Fibroblast of lung (primary cell): Measurements from ENCODE around the gene PRKCQ. TPM values are rescaled to one million over a fixed set of nuclear protein-coding genes. Genes with fewer than 3 reads are reported as not detected.

ENCODE experiments used
- DNase-seq, 2 donors: peaks; one replicate each; pipeline versions ENCODE4 v3.0.0 to v3.0.0-alpha.2; 2010; ENCODE audit warnings: low read depth in 2 of 2
- H2AFZ ChIP-seq: 2 replicates; pipeline ENCODE4 v1.5.1; 2012; ENCODE audit warnings: low read length, control low read depth, inconsistent platforms
- H3K27ac ChIP-seq: 2 replicates; pipeline ENCODE4 v1.5.1; 2011; ENCODE audit warnings: low read length, control low read depth; ENCODE audit not compliant: insufficient read depth
- H3K27me3 ChIP-seq: 2 replicates; pipeline ENCODE4 v1.5.1; 2011; ENCODE audit warnings: mild to moderate bottlenecking, low read length; ENCODE audit not compliant: control insufficient read depth, insufficient read depth
- H3K36me3 ChIP-seq: 2 replicates; pipeline ENCODE4 v1.5.1; 2011; ENCODE audit warnings: low read length; ENCODE audit not compliant: control insufficient read depth, insufficient read depth
- H3K4me1 ChIP-seq: 2 replicates; pipeline ENCODE4 v1.5.1; 2011; ENCODE audit warnings: low read length; ENCODE audit not compliant: control insufficient read depth, insufficient read depth; ENCODE audit errors: extremely low read depth
- H3K4me2 ChIP-seq: 2 replicates; pipeline ENCODE4 v1.5.1; 2011; ENCODE audit warnings: low read length, control low read depth; ENCODE audit not compliant: insufficient read depth; ENCODE audit errors: extremely low read depth
- H3K4me3 ChIP-seq, 4 experiments: fragments of 200-600 bp in 1 of 4; sonication (generic) in 1 of 4; replicated peaks in 1 of 4; 2 replicates each; pipeline ENCODE4 v1.5.1; 2011 to 2016; ENCODE audit warnings: low read length in 4 of 4, low read depth in 3 of 4, mild to moderate bottlenecking in 3 of 4, control low read depth in 2 of 4, inconsistent platforms in 1 of 4, mixed read lengths in 1 of 4; ENCODE audit not compliant: insufficient read depth in 1 of 4; ENCODE audit errors: control extremely low read depth in 1 of 4
- H3K79me2 ChIP-seq: 2 replicates; pipeline ENCODE4 v1.5.1; 2012; ENCODE audit warnings: mild to moderate bottlenecking, low read length, inconsistent platforms; ENCODE audit not compliant: control insufficient read depth, insufficient read depth
- H3K9ac ChIP-seq: 2 replicates; pipeline ENCODE4 v1.5.1; 2011; ENCODE audit warnings: mild to moderate bottlenecking, low read length, control low read depth; ENCODE audit not compliant: insufficient read depth
- H3K9me3 ChIP-seq: 2 replicates; pipeline ENCODE4 v1.5.1; 2012; ENCODE audit warnings: low read depth, low read length; ENCODE audit not compliant: control insufficient read depth, insufficient read depth
- H4K20me1 ChIP-seq: 2 replicates; pipeline ENCODE4 v1.5.1; 2011; ENCODE audit warnings: low read length; ENCODE audit not compliant: control insufficient read depth, insufficient read depth; ENCODE audit errors: extremely low read depth
- CTCF ChIP-seq, 2 donors: IDR thresholded peaks in 1 of 2; conservative IDR thresholded peaks in 1 of 2; 1 replicate in 1 of 2; 2 replicates in 1 of 2; pipeline ENCODE4 v1.5.1; 2011 to 2012; ENCODE audit warnings: low read length in 2 of 2, control low read depth in 1 of 2, inconsistent platforms in 1 of 2, low read depth in 1 of 2, mild to moderate bottlenecking in 1 of 2
- EZH2 ChIP-seq: IDR thresholded peaks from 2 replicates; pipeline ENCODE4 v1.5.1; 2012; ENCODE audit warnings: low read length, control low read depth, mild to moderate bottlenecking; ENCODE audit errors: missing control alignments
- polyA plus RNA-seq, 2 donors: library from polyadenylated mRNA; depleted of rRNA in 1 of 2; stranded (reverse) in 1 of 2; unstranded in 1 of 2; fragments of >200 nt; gene quantifications; 2 replicates each; pipeline ENCODE4 v1.2.1, GENCODE V29; 2011 to 2012; ENCODE audit warnings: missing spikeins in 1 of 2
- total RNA-seq: library from RNA; depleted of rRNA; stranded (reverse); fragments of >200 nt; gene quantifications from 2 replicates; pipeline ENCODE4 v1.2.1, GENCODE V29; 2014

PRKCQ gene
- total and polyA plus RNA-seq, 2 donors (not counting 1 experiment from before 2014, with no cell fraction given), result under 0.01 to 0.01 TPM

- DNase-seq, result no peak
- no peak overlapping the region for H2AFZ ChIP-seq
- H3K27ac ChIP-seq, result no peak overlapping the region
- peaks cover 8% of the 10 kb centered on the region for H3K4me1 ChIP-seq
- no peak overlapping the region for H3K4me2 ChIP-seq
- no peak overlapping the region for H3K4me3 ChIP-seq
- H3K9me3 ChIP-seq, result no peaks in the 10 kb centered on the region
- no peaks in the 10 kb centered on the region for H3K27me3 ChIP-seq
- TF ChIP-seq CTCF (conservative IDR thresholded peaks at IDR 0.05 in 1 of 2, IDR thresholded peaks at IDR 0.05 in 1 of 2; ENCODE audit: low read depth in 1 of 2, low read length in 2 of 2) (no peak), EZH2 (no peak)
- H3K9ac ChIP-seq, result no peak overlapping the region
- no peaks in the 10 kb centered on the region for H3K79me2 ChIP-seq
- no peaks in the 10 kb centered on the region for H3K36me3 ChIP-seq
- H4K20me1 ChIP-seq, result no peaks in the 10 kb centered on the region
Observed at GRCh38 chr10:6386960-6387359, 193.1 kb downstream of the PRKCQ start.

GRCh38 chr10:6386346-6386745 lies 193.7 kb downstream of the PRKCQ start:
- Histone ChIP-seq H3K9ac (no peak overlapping the region), H3K79me2 (no peaks in the 10 kb centered on the region), H3K4me3 (no peak overlapping the region), H3K27me3 (no peaks in the 10 kb centered on the region), H3K4me2 (no peak overlapping the region), H3K4me1 (peaks cover 8% of the 10 kb centered on the region), H4K20me1 (no peaks in the 10 kb centered on the region), H3K36me3 (no peaks in the 10 kb centered on the region), H3K27ac (no peak overlapping the region), H2AFZ (no peak overlapping the region), H3K9me3 (no peaks in the 10 kb centered on the region)
- DNase-seq, result no peak
- TF ChIP-seq CTCF (conservative IDR thresholded peaks at IDR 0.05 in 1 of 2, IDR thresholded peaks at IDR 0.05 in 1 of 2; ENCODE audit: low read depth in 1 of 2, low read length in 2 of 2) (no peak), EZH2 (no peak)

- H3K4me2 ChIP-seq, result no peak overlapping the region
- peaks cover 8% of the 10 kb centered on the region for H3K4me1 ChIP-seq
- TF ChIP-seq CTCF (conservative IDR thresholded peaks at IDR 0.05 in 1 of 2, IDR thresholded peaks at IDR 0.05 in 1 of 2; ENCODE audit: low read depth in 1 of 2, low read length in 2 of 2), result no peak
- no peak for TF ChIP-seq EZH2
- H4K20me1 ChIP-seq, result no peaks in the 10 kb centered on the region
- H3K27ac ChIP-seq, result no peak overlapping the region
- H2AFZ ChIP-seq, result no peak overlapping the region
- no peaks in the 10 kb centered on the region for H3K79me2 ChIP-seq
- no peaks in the 10 kb centered on the region for H3K27me3 ChIP-seq
- H3K4me3 ChIP-seq, result no peak overlapping the region
- DNase-seq, result peak; percentile 16 to 37
- no peak overlapping the region for H3K9ac ChIP-seq
- no peaks in the 10 kb centered on the region for H3K36me3 ChIP-seq
- no peaks in the 10 kb centered on the region for H3K9me3 ChIP-seq
Observed at GRCh38 chr10:6385665-6386064, 194.4 kb downstream of the PRKCQ start.
